ENCODE results near the gene KRT36. TPM values are rescaled to one million over a fixed set of nuclear protein-coding genes. Genes with fewer than 3 reads are reported as not detected.

KRT36 gene
- polyA plus RNA-seq, 3 donors = not detected

- no peak for DNase-seq (ENCODE audit: extremely low read depth in 1 of 11, low read depth in 9 of 11, low spot score in 4 of 11)
Observed at GRCh38 chr17:41523225-41523593, 33.5 kb upstream of the KRT36 start.

GRCh38 chr17:41522301-41523224 lies 32.9 kb upstream of the KRT36 start:
- no peak for DNase-seq (ENCODE audit: extremely low read depth in 1 of 11, low read depth in 9 of 11, low spot score in 4 of 11)

GRCh38 chr17:41521574-41522261 lies 32.0 kb upstream of the KRT36 start:
- DNase-seq (ENCODE audit: extremely low read depth in 1 of 11, low read depth in 9 of 11, low spot score in 4 of 11) = no peak

GRCh38 chr17:41520821-41521521 lies 31.3 kb upstream of the KRT36 start:
- no peak for DNase-seq (ENCODE audit: extremely low read depth in 1 of 11, low read depth in 9 of 11, low spot score in 4 of 11)

GRCh38 chr17:41519501-41520224 lies 30.0 kb upstream of the KRT36 start:
- DNase-seq (ENCODE audit: extremely low read depth in 1 of 11, low read depth in 9 of 11, low spot score in 4 of 11) = no peak

GRCh38 chr17:41518789-41519449 lies 29.2 kb upstream of the KRT36 start, which contains the start of gene KRT15:
Gene KRT15, minus strand, starts transcription at chr17:41518890. Its CDS starts 63 bp downstream, at chr17:41518827.
- DNase-seq (ENCODE audit: extremely low read depth in 1 of 11, low read depth in 9 of 11, low spot score in 4 of 11) = no peak

- no peak for DNase-seq (ENCODE audit: extremely low read depth in 1 of 11, low read depth in 9 of 11, low spot score in 4 of 11)
Observed at GRCh38 chr17:41518031-41518430, 28.3 kb upstream of the KRT36 start.

- no peak for DNase-seq (ENCODE audit: extremely low read depth in 1 of 11, low read depth in 9 of 11, low spot score in 4 of 11)
Observed at GRCh38 chr17:41516830-41517283, 27.1 kb upstream of the KRT36 start.

- DNase-seq (ENCODE audit: extremely low read depth in 1 of 11, low read depth in 9 of 11, low spot score in 4 of 11) = no peak
Observed at GRCh38 chr17:41516147-41516829, 26.6 kb upstream of the KRT36 start.

GRCh38 chr17:41513168-41513547 lies 23.4 kb upstream of the KRT36 start:
- DNase-seq (ENCODE audit: extremely low read depth in 1 of 11, low read depth in 9 of 11, low spot score in 4 of 11) = no peak

- no peak for DNase-seq (ENCODE audit: extremely low read depth in 1 of 11, low read depth in 9 of 11, low spot score in 4 of 11)
Observed at GRCh38 chr17:41512546-41513167, 22.9 kb upstream of the KRT36 start.

GRCh38 chr17:41511716-41512115 lies 22.0 kb upstream of the KRT36 start:
- no peak for DNase-seq (ENCODE audit: extremely low read depth in 1 of 11, low read depth in 9 of 11, low spot score in 4 of 11)

GRCh38 chr17:41511116-41511515 lies 21.4 kb upstream of the KRT36 start:
- no peak for DNase-seq (ENCODE audit: extremely low read depth in 1 of 11, low read depth in 9 of 11, low spot score in 4 of 11)

- no peak for DNase-seq (ENCODE audit: extremely low read depth in 1 of 11, low read depth in 9 of 11, low spot score in 4 of 11)
Observed at GRCh38 chr17:41510251-41511065, 20.7 kb upstream of the KRT36 start.

GRCh38 chr17:41507315-41507880 lies 17.7 kb upstream of the KRT36 start:
- DNase-seq (ENCODE audit: extremely low read depth in 1 of 11, low read depth in 9 of 11, low spot score in 4 of 11) = no peak

Measured in renal cortex interstitium (tissue), 11 donors.